ENCODE data around the gene OR2AP1.

- TF ChIP-seq, protein P1, sequence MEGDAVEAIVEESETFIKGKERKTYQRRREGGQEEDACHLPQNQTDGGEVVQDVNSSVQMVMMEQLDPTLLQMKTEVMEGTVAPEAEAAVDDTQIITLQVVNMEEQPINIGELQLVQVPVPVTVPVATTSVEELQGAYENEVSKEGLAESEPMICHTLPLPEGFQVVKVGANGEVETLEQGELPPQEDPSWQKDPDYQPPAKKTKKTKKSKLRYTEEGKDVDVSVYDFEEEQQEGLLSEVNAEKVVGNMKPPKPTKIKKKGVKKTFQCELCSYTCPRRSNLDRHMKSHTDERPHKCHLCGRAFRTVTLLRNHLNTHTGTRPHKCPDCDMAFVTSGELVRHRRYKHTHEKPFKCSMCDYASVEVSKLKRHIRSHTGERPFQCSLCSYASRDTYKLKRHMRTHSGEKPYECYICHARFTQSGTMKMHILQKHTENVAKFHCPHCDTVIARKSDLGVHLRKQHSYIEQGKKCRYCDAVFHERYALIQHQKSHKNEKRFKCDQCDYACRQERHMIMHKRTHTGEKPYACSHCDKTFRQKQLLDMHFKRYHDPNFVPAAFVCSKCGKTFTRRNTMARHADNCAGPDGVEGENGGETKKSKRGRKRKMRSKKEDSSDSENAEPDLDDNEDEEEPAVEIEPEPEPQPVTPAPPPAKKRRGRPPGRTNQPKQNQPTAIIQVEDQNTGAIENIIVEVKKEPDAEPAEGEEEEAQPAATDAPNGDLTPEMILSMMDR (conservative IDR thresholded peaks at IDR 0.05), result no peak
- no peak for TF ChIP-seq ZFX (IDR thresholded peaks at IDR 0.05)
Measured at GRCh38 chr12:55549302-55549701, 23.0 kb upstream of the OR2AP1 start, which contains the start of gene OR6C4.
